ENCODE measurements around the gene GRP.

DNA sequence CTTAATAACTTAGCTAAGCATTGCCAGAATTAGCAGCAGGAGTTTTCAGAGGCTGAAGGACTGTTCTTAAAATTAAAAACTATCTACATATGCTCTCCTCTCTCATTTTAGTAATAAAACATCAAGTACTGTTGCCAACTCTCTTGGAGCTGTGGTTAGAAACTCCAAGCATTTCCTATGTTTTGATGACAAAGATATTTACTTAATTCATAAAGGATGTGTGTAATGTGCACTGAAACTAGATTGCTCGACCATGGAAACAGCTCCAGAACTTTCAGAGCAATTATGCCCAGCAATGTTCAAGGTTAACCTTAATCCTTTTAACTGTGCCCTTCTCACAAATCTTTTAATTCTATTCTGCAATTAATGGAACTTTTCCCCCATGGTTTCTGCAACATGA, 8.4 kb downstream of the GRP start:
- TF ChIP-seq EP300 (IDR thresholded peaks at IDR 0.05) (no peak), MAZ (IDR thresholded peaks at IDR 0.05; ENCODE audit: borderline replicate concordance, low read depth, low read length) (no peak), REST (IDR thresholded peaks at IDR 0.05) (no peak), CEBPB (IDR thresholded peaks at IDR 0.05) (no peak), RCOR1 (IDR thresholded peaks at IDR 0.05; ENCODE audit: low read depth, low read length) (no peak), POLR2A (IDR thresholded peaks at IDR 0.05; ENCODE audit: low read length) (no peak), FOSL2 (IDR thresholded peaks at IDR 0.05) (no peak), FOSL2 (CRISPR knock-in tag; IDR thresholded peaks at IDR 0.05) (no peak), MAFK (IDR thresholded peaks at IDR 0.05; ENCODE audit: partially characterized antibody) (no peak)
- TF ChIP-seq, protein P1, sequence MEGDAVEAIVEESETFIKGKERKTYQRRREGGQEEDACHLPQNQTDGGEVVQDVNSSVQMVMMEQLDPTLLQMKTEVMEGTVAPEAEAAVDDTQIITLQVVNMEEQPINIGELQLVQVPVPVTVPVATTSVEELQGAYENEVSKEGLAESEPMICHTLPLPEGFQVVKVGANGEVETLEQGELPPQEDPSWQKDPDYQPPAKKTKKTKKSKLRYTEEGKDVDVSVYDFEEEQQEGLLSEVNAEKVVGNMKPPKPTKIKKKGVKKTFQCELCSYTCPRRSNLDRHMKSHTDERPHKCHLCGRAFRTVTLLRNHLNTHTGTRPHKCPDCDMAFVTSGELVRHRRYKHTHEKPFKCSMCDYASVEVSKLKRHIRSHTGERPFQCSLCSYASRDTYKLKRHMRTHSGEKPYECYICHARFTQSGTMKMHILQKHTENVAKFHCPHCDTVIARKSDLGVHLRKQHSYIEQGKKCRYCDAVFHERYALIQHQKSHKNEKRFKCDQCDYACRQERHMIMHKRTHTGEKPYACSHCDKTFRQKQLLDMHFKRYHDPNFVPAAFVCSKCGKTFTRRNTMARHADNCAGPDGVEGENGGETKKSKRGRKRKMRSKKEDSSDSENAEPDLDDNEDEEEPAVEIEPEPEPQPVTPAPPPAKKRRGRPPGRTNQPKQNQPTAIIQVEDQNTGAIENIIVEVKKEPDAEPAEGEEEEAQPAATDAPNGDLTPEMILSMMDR (IDR thresholded peaks at IDR 0.05) = no peak
- TF ChIP-seq, protein P2, sequence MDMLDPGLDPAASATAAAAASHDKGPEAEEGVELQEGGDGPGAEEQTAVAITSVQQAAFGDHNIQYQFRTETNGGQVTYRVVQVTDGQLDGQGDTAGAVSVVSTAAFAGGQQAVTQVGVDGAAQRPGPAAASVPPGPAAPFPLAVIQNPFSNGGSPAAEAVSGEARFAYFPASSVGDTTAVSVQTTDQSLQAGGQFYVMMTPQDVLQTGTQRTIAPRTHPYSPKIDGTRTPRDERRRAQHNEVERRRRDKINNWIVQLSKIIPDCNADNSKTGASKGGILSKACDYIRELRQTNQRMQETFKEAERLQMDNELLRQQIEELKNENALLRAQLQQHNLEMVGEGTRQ (IDR thresholded peaks at IDR 0.05) = no peak
